DMS79 treated with DMSO at 0.1 percent for 48 hours (cell line): ENCODE data around the gene RNU6-9.

Experiments
- DNase-seq: peaks from one replicate; lab custom pipeline; 2025; lab: John Stamatoyannopoulos, UW

The RNU6-9 gene

GRCh38 chr19:936175-936546 is 42.9 kb downstream of the RNU6-9 start:
- DNase-seq, result no peak

- no peak for DNase-seq
These were observed 44.0 kb downstream of the RNU6-9 start for GRCh38 chr19:937259-937694.

- DNase-seq, result no peak
These were observed 45.1 kb downstream of the RNU6-9 start for GRCh38 chr19:938233-938923.

- DNase-seq, result no peak
These were observed 46.2 kb downstream of the RNU6-9 start for GRCh38 chr19:939439-939838.

- no peak for DNase-seq
These were observed 46.6 kb downstream of the RNU6-9 start for GRCh38 chr19:939922-940321.

- DNase-seq, result peak; percentile 77
These were observed 47.5 kb downstream of the RNU6-9 start for GRCh38 chr19:940591-941291.

- DNase-seq, result no peak
These were observed 48.2 kb downstream of the RNU6-9 start for GRCh38 chr19:941292-942132.

GRCh38 chr19:942133-942645 is 48.9 kb downstream of the RNU6-9 start:
- DNase-seq, result no peak
